22Rv1 (cell line): Measurements from ENCODE around the gene NCDN.

Experiments used
- H3K27ac ChIP-seq: fragments of 450-650 bp; 2 replicates; pipeline ENCODE4 v1.5.1; 2017
- CTCF ChIP-seq: fragments of 450-650 bp; IDR thresholded peaks from 2 replicates; pipeline ENCODE4 v1.5.1; 2017; ENCODE audit warnings: mild to moderate bottlenecking
- ZFX ChIP-seq: fragments of 450-650 bp; IDR thresholded peaks from 2 replicates; pipeline ENCODE4 v1.6.1; 2017; ENCODE audit warnings: antibody characterized with exemption, borderline replicate concordance

NCDN gene

GRCh38 chr1:35554266-35555211 is 3.1 kb upstream of the NCDN start:
- H3K27ac ChIP-seq: peak overlapping the region; percentile 90
- no peak for TF ChIP-seq CTCF
- TF ChIP-seq ZFX: no peak

- TF ChIP-seq CTCF (no peak), ZFX (no peak)
- H3K27ac ChIP-seq: peak overlapping the region; percentile 90
Observed at GRCh38 chr1:35555212-35555584, 2.4 kb upstream of the NCDN start.

GRCh38 chr1:35555601-35556477 is 1.8 kb upstream of the NCDN start:
- peak overlapping the region; percentile 90 for H3K27ac ChIP-seq
- TF ChIP-seq CTCF (no peak), ZFX (no peak)

- TF ChIP-seq CTCF: no peak
- TF ChIP-seq ZFX: no peak
Observed at GRCh38 chr1:35556484-35557117, 998 bp upstream of the NCDN start.

GRCh38 chr1:35557118-35557610 is 435 bp upstream of the NCDN start, which contains the start of gene KIAA0319L:
KIAA0319L (minus strand) TSS chr1:35557403; CDS start chr1:35554491, 2,912 bp downstream.
- H3K27ac ChIP-seq: peak within 1 kb of the TSS; percentile 90
- TF ChIP-seq ZFX (no peak), CTCF (no peak)

More at GRCh38 chr1:35556484-35557117, 998 bp upstream of the NCDN start:
- H3K27ac ChIP-seq: peak overlapping the region; percentile 90

- H3K27ac ChIP-seq: peak overlapping the region; percentile 90
- TF ChIP-seq ZFX (no peak), CTCF (no peak)
Observed at GRCh38 chr1:35558374-35559316, 1.0 kb downstream of the NCDN start.
